ENCODE measurements around the gene PDZD4.

The PDZD4 gene

GRCh38 chrX:153857348-153857903 is 27.1 kb upstream of the PDZD4 start:
- no peak for TF ChIP-seq EZH2 (optimal IDR thresholded peaks at IDR 0.05; ENCODE audit: low read depth, low read length)
- no peak for TF ChIP-seq EZH2phosphoT487 (IDR thresholded peaks at IDR 0.05; ENCODE audit: low read length)
- no peak for TF ChIP-seq CTCF (IDR thresholded peaks at IDR 0.05; ENCODE audit: low read length)

GRCh38 chrX:153854702-153855101 is 24.4 kb upstream of the PDZD4 start:
- H3K9me3 ChIP-seq (replicated peaks; ENCODE audit: insufficient read depth, low read length), result no peaks in the 10 kb centered on the region
- no peak overlapping the region for H3K27ac ChIP-seq (ENCODE audit: low read length)
- DNase-seq, result no peak
- no peak overlapping the region for H3K9ac ChIP-seq (ENCODE audit: low read length)
- H3K9me2 ChIP-seq (replicated peaks; ENCODE audit: insufficient read depth, low read length), result no peaks in the 10 kb centered on the region
- H3K4me3 ChIP-seq (ENCODE audit: low read length), result no peak overlapping the region
- H3K4me2 ChIP-seq (ENCODE audit: low read depth, low read length), result no peak overlapping the region
- no peaks in the 10 kb centered on the region for H3F3A ChIP-seq (ENCODE audit: insufficient read depth, low read length)
- TF ChIP-seq EZH2 (optimal IDR thresholded peaks at IDR 0.05; ENCODE audit: low read depth, low read length), result no peak
- no peak for TF ChIP-seq CTCF (IDR thresholded peaks at IDR 0.05; ENCODE audit: low read length)
- no peak overlapping the region for H2AFZ ChIP-seq (ENCODE audit: low read length)
- H3K79me2 ChIP-seq (ENCODE audit: low read length), result no peaks in the 10 kb centered on the region
- peaks cover 30% of the 10 kb centered on the region for H3K27me3 ChIP-seq (replicated peaks; ENCODE audit: insufficient read depth, low read length)
- H3K4me1 ChIP-seq (ENCODE audit: low read length), result no peaks in the 10 kb centered on the region
- H4K20me1 ChIP-seq (ENCODE audit: insufficient read depth, low read length), result no peaks in the 10 kb centered on the region
- H3K36me3 ChIP-seq (replicated peaks; ENCODE audit: insufficient read depth, low read length), result no peaks in the 10 kb centered on the region

More at GRCh38 chrX:153857348-153857903, 27.1 kb upstream of the PDZD4 start:
- Histone ChIP-seq H3K36me3 (replicated peaks; ENCODE audit: insufficient read depth, low read length) (no peaks in the 10 kb centered on the region), H4K20me1 (ENCODE audit: insufficient read depth, low read length) (no peaks in the 10 kb centered on the region), H2AFZ (ENCODE audit: low read length) (no peak overlapping the region), H3K9me2 (replicated peaks; ENCODE audit: insufficient read depth, low read length) (no peaks in the 10 kb centered on the region), H3K27ac (ENCODE audit: low read length) (no peak overlapping the region), H3K9me3 (replicated peaks; ENCODE audit: insufficient read depth, low read length) (no peaks in the 10 kb centered on the region), H3K79me2 (ENCODE audit: low read length) (no peaks in the 10 kb centered on the region), H3K4me2 (ENCODE audit: low read depth, low read length) (no peak overlapping the region), H3K4me1 (ENCODE audit: low read length) (no peaks in the 10 kb centered on the region), H3K9ac (ENCODE audit: low read length) (no peak overlapping the region), H3K4me3 (ENCODE audit: low read length) (no peak overlapping the region), H3F3A (ENCODE audit: insufficient read depth, low read length) (no peaks in the 10 kb centered on the region), H3K27me3 (replicated peaks; ENCODE audit: insufficient read depth, low read length) (peaks cover 41% of the 10 kb centered on the region)
- no peak for DNase-seq

GRCh38 chrX:153853902-153854267 is 23.5 kb upstream of the PDZD4 start:
- Histone ChIP-seq H2AFZ (ENCODE audit: low read length) (no peak overlapping the region), H3K27me3 (replicated peaks; ENCODE audit: insufficient read depth, low read length) (peaks cover 24% of the 10 kb centered on the region), H3K4me1 (ENCODE audit: low read length) (no peaks in the 10 kb centered on the region), H3K36me3 (replicated peaks; ENCODE audit: insufficient read depth, low read length) (no peaks in the 10 kb centered on the region), H3K9ac (ENCODE audit: low read length) (no peak overlapping the region), H3K27ac (ENCODE audit: low read length) (no peak overlapping the region), H3K9me3 (replicated peaks; ENCODE audit: insufficient read depth, low read length) (no peaks in the 10 kb centered on the region), H3K4me3 (ENCODE audit: low read length) (no peak overlapping the region), H3K79me2 (ENCODE audit: low read length) (no peaks in the 10 kb centered on the region), H3F3A (ENCODE audit: insufficient read depth, low read length) (no peaks in the 10 kb centered on the region), H4K20me1 (ENCODE audit: insufficient read depth, low read length) (no peaks in the 10 kb centered on the region), H3K4me2 (ENCODE audit: low read depth, low read length) (no peak overlapping the region), H3K9me2 (replicated peaks; ENCODE audit: insufficient read depth, low read length) (no peaks in the 10 kb centered on the region)
- DNase-seq, result no peak
- no peak for TF ChIP-seq EZH2phosphoT487 (IDR thresholded peaks at IDR 0.05; ENCODE audit: low read length)
- TF ChIP-seq CTCF (IDR thresholded peaks at IDR 0.05; ENCODE audit: low read length), result no peak
- no peak for TF ChIP-seq EZH2 (optimal IDR thresholded peaks at IDR 0.05; ENCODE audit: low read depth, low read length)
